ENCODE data around the gene CISH.

The CISH gene

GRCh38 chr3:50567386-50568167 is 44.0 kb downstream of the CISH start, which contains the start of gene C3orf18:
C3orf18 (minus strand) TSS chr3:50567747; CDS start chr3:50565699, 2,048 bp downstream.
- no peaks in the 10 kb centered on the region for H3K27me3 ChIP-seq (ENCODE audit: insufficient read depth, low read length, poor library complexity)
- H3K36me3 ChIP-seq (ENCODE audit: insufficient read depth, low read length), result peaks cover 16% of the 10 kb centered on the region
- H2AFZ ChIP-seq (ENCODE audit: low read depth, low read length), result peak within 1 kb of the TSS; percentile 55
- peak; percentile 67 for ATAC-seq (ENCODE audit: insufficient read depth, low read depth)
- peak; percentile 93 for DNase-seq
- peaks cover 44% of the 10 kb centered on the region for H3K79me2 ChIP-seq (ENCODE audit: insufficient read depth, low read length)
- H4K20me1 ChIP-seq (ENCODE audit: insufficient read depth, low read length), result 0 out of 2 replicates have a peak, but pooled peaks cover 2% of the 10 kb centered on the region
- peaks cover 55% of the 10 kb centered on the region for H3K4me1 ChIP-seq (ENCODE audit: insufficient read depth, low read length)
- peak within 1 kb of the TSS; percentile 13 to 92; a peak in 3 of 4 replicates for H3K4me3 ChIP-seq (ENCODE audit: low read depth in 1 of 2, low read length in 2 of 2)
- H3K9ac ChIP-seq (ENCODE audit: low read depth, low read length), result peak within 1 kb of the TSS; percentile 60
- H3K9me3 ChIP-seq (ENCODE audit: insufficient read depth, low read length, severe bottlenecking), result no peaks in the 10 kb centered on the region
- no peak for TF ChIP-seq CTCF (IDR thresholded peaks at IDR 0.05; ENCODE audit: borderline replicate concordance, extremely low read depth, low read length, poor library complexity, severe bottlenecking)
- TF ChIP-seq EZH2 (IDR thresholded peaks at IDR 0.05; ENCODE audit: borderline replicate concordance, low read depth, low read length, severe bottlenecking), result peak; percentile 74
- H3K4me2 ChIP-seq (ENCODE audit: insufficient read depth, low read length), result peak within 1 kb of the TSS; percentile 90
- peak within 1 kb of the TSS; percentile 48 for H3K27ac ChIP-seq (ENCODE audit: low read length)

DNA sequence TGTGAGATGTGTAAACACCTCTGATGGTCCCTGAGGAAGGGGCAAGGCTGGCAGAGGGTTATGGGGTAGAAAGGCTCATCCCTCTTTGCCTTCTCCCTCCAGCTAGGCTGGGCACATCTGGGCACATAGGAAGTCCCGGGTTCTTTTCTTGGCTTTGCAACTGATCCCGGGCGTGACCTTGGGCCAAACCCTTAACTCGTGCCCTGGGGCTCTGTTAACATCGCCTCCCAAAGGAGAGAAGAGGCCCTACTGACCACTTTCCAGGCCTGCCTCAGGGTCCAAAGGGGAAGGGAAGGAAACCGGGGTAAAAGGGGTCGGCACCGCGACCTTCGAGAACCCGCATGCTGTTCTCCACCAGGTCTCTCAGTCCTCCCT is 44.6 kb downstream of the CISH start:
- H3K27me3 ChIP-seq (ENCODE audit: insufficient read depth, low read length, poor library complexity), result no peaks in the 10 kb centered on the region
- peaks cover 12% of the 10 kb centered on the region for H3K36me3 ChIP-seq (ENCODE audit: insufficient read depth, low read length)
- peak overlapping the region; percentile 55 for H2AFZ ChIP-seq (ENCODE audit: low read depth, low read length)
- no peaks in the 10 kb centered on the region for H3K9me3 ChIP-seq (ENCODE audit: insufficient read depth, low read length, severe bottlenecking)
- H4K20me1 ChIP-seq (ENCODE audit: insufficient read depth, low read length), result 0 out of 2 replicates have a peak, but pooled peaks cover 2% of the 10 kb centered on the region
- peak overlapping the region; percentile 60 for H3K9ac ChIP-seq (ENCODE audit: low read depth, low read length)
- H3K4me3 ChIP-seq (ENCODE audit: low read depth in 1 of 2, low read length in 2 of 2), result peak overlapping the region in 1 of 2 experiments; percentile 92; a peak in 3 of 4 replicates
- ATAC-seq (ENCODE audit: insufficient read depth, low read depth) (no peak), DNase-seq (no peak)
- H3K4me2 ChIP-seq (ENCODE audit: insufficient read depth, low read length), result peak overlapping the region; percentile 90
- H3K27ac ChIP-seq (ENCODE audit: low read length), result no peak overlapping the region; the same call in 1 of the 2 replicates
- peaks cover 49% of the 10 kb centered on the region for H3K4me1 ChIP-seq (ENCODE audit: insufficient read depth, low read length)
- TF ChIP-seq CTCF (IDR thresholded peaks at IDR 0.05; ENCODE audit: borderline replicate concordance, extremely low read depth, low read length, poor library complexity, severe bottlenecking) (no peak), EZH2 (IDR thresholded peaks at IDR 0.05; ENCODE audit: borderline replicate concordance, low read depth, low read length, severe bottlenecking) (no peak)
- peaks cover 38% of the 10 kb centered on the region for H3K79me2 ChIP-seq (ENCODE audit: insufficient read depth, low read length)

GRCh38 chr3:50564321-50564720 is 47.3 kb downstream of the CISH start:
- no peaks in the 10 kb centered on the region for H3K9me3 ChIP-seq (ENCODE audit: insufficient read depth, low read length, severe bottlenecking)
- no peak overlapping the region for H2AFZ ChIP-seq (ENCODE audit: low read depth, low read length)
- ATAC-seq (ENCODE audit: insufficient read depth, low read depth), result no peak
- H3K4me2 ChIP-seq (ENCODE audit: insufficient read depth, low read length), result no peak overlapping the region
- H3K27me3 ChIP-seq (ENCODE audit: insufficient read depth, low read length, poor library complexity), result no peaks in the 10 kb centered on the region
- no peak overlapping the region for H3K9ac ChIP-seq (ENCODE audit: low read depth, low read length)
- peaks cover 11% of the 10 kb centered on the region for H3K79me2 ChIP-seq (ENCODE audit: insufficient read depth, low read length)
- H3K4me1 ChIP-seq (ENCODE audit: insufficient read depth, low read length), result peaks cover 27% of the 10 kb centered on the region
- no peak for DNase-seq
- no peak for TF ChIP-seq EZH2 (IDR thresholded peaks at IDR 0.05; ENCODE audit: borderline replicate concordance, low read depth, low read length, severe bottlenecking)
- TF ChIP-seq CTCF (IDR thresholded peaks at IDR 0.05; ENCODE audit: borderline replicate concordance, extremely low read depth, low read length, poor library complexity, severe bottlenecking), result no peak
- H4K20me1 ChIP-seq (ENCODE audit: insufficient read depth, low read length), result peaks cover 2% of the 10 kb centered on the region; the same call in 1 of the 2 replicates
- H3K36me3 ChIP-seq (ENCODE audit: insufficient read depth, low read length), result no peaks in the 10 kb centered on the region
- no peak overlapping the region for H3K4me3 ChIP-seq (ENCODE audit: low read depth in 1 of 2, low read length in 2 of 2)
- H3K27ac ChIP-seq (ENCODE audit: low read length), result no peak overlapping the region
